ENCODE measurements around the gene FNBP1. TPM values are rescaled to one million over a fixed set of nuclear protein-coding genes. Genes with fewer than 3 reads are reported as not detected.

Gene FNBP1
- total and polyA plus RNA-seq, 2 of the 8 experiments (the other 6 are each of a cell fraction or from before 2014, with no cell fraction given), result 7.2 to 40.9 TPM

DNA sequence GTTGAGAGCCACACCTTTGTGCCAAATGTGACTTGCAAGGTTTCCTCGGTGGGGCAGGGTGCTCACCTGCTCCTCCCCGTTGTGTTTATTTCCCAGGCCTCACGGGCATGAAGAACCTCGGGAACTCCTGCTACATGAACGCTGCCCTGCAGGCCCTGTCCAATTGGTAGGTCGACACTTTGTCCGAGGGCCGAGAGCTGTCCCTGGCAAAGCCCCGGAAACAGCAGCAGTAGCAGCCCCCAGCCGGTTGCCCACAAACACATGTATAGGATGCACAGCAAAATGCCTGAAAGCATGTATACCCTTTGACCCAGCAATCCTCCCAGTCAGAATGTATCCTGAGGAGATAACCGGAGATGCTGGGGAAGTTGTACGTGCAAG is 181.6 kb downstream of the FNBP1 start (continued):
- TF ChIP-seq SP1 (IDR thresholded peaks at IDR 0.05; ENCODE audit: low read depth, low read length) (no peak), E2F6 (IDR thresholded peaks at IDR 0.05) (no peak), SP2 (IDR thresholded peaks at IDR 0.05; ENCODE audit: low read length) (no peak)
